ENCODE results near the gene TMEM43. TPM values are rescaled to one million over a fixed set of nuclear protein-coding genes. Genes with fewer than 3 reads are reported as not detected.
A peak's percentile ranks its signal among the peaks of the same experiment; 100 is the strongest.

TMEM43 gene
- total and polyA plus RNA-seq, 2 of the 13 experiments (the other 11 are each of a cell fraction or from before 2014, with no cell fraction given) = 48.9 to 50.5 TPM

DNA sequence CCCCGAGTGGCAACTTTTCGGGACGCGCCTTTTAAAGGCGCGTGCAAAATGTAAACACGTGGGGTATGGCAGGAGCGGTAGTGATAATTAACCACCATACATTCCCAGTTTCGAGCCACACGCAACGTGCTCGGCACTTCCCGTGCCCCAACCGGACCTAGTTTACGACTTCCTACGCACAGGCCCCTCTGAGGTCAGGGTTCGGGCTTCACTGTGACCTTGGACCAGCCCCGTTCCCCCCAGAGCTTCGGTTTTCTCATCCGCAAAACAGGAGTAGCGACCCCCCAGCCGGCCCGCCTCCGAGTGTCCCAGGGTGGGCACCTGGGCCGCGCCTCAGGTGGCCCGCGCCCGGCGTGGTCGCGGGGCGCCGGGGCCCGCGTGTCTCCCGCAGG is 633 bp upstream of the TMEM43 start (continued):
- TF ChIP-seq, protein P1, sequence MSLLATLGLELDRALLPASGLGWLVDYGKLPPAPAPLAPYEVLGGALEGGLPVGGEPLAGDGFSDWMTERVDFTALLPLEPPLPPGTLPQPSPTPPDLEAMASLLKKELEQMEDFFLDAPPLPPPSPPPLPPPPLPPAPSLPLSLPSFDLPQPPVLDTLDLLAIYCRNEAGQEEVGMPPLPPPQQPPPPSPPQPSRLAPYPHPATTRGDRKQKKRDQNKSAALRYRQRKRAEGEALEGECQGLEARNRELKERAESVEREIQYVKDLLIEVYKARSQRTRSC (CRISPR knock-in tag; IDR thresholded peaks at IDR 0.05; ENCODE audit: low read depth) = 0 out of 2 replicates have a peak, but pooled peaks have one; percentile 44
- TF ChIP-seq ZNF441 (CRISPR knock-in tag; IDR thresholded peaks at IDR 0.05; ENCODE audit: borderline replicate concordance) (no peak), ZMYM3 (CRISPR knock-in tag; IDR thresholded peaks at IDR 0.05) (no peak), ZNF12 (CRISPR knock-in tag; IDR thresholded peaks at IDR 0.05) (0 out of 2 replicates have a peak, but pooled peaks have one; percentile 12), NFYC (CRISPR knock-in tag; IDR thresholded peaks at IDR 0.05) (no peak), THYN1 (CRISPR knock-in tag; IDR thresholded peaks at IDR 0.05; ENCODE audit: borderline replicate concordance, low read depth) (no peak), ZNF850 (CRISPR knock-in tag; conservative IDR thresholded peaks at IDR 0.05) (no peak), ZNF776 (CRISPR knock-in tag; IDR thresholded peaks at IDR 0.05) (no peak), MYC (CRISPR knock-in tag; IDR thresholded peaks at IDR 0.05; ENCODE audit: borderline replicate concordance) (peak; percentile 93), MED8 (CRISPR knock-in tag; IDR thresholded peaks at IDR 0.05; ENCODE audit: insufficient replicate concordance) (no peak), TGIF2 (CRISPR knock-in tag; IDR thresholded peaks at IDR 0.05) (no peak), TSC22D2 (CRISPR knock-in tag; IDR thresholded peaks at IDR 0.05; ENCODE audit: borderline replicate concordance) (no peak), RBM22 (optimal IDR thresholded peaks at IDR 0.05; ENCODE audit: low read length) (no peak), ZNF768 (CRISPR knock-in tag; IDR thresholded peaks at IDR 0.05) (peak; percentile 28; the same call in 1 of the 2 replicates), ZNF20 (CRISPR knock-in tag; IDR thresholded peaks at IDR 0.05) (no peak), RBAK (CRISPR knock-in tag; IDR thresholded peaks at IDR 0.05) (no peak)
- TF ChIP-seq, protein P2, sequence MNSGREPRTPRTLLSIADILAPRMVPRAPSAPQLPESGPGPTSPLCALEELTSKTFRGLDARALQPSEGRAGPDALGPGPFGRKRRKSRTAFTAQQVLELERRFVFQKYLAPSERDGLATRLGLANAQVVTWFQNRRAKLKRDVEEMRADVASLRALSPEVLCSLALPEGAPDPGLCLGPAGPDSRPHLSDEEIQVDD (CRISPR knock-in tag; IDR thresholded peaks at IDR 0.05; ENCODE audit: borderline replicate concordance) = no peak
- TF ChIP-seq, protein P3, sequence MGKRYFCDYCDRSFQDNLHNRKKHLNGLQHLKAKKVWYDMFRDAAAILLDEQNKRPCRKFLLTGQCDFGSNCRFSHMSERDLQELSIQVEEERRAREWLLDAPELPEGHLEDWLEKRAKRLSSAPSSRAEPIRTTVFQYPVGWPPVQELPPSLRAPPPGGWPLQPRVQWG (CRISPR knock-in tag; IDR thresholded peaks at IDR 0.05; ENCODE audit: borderline replicate concordance, low read depth) = 0 out of 2 replicates have a peak, but pooled peaks have one; percentile 65
- TF ChIP-seq, protein P4, sequence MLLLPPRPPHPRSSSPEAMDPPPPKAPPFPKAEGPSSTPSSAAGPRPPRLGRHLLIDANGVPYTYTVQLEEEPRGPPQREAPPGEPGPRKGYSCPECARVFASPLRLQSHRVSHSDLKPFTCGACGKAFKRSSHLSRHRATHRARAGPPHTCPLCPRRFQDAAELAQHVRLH (CRISPR knock-in tag; IDR thresholded peaks at IDR 0.05; ENCODE audit: borderline replicate concordance, low read depth) = no peak
- TF ChIP-seq, protein P5, sequence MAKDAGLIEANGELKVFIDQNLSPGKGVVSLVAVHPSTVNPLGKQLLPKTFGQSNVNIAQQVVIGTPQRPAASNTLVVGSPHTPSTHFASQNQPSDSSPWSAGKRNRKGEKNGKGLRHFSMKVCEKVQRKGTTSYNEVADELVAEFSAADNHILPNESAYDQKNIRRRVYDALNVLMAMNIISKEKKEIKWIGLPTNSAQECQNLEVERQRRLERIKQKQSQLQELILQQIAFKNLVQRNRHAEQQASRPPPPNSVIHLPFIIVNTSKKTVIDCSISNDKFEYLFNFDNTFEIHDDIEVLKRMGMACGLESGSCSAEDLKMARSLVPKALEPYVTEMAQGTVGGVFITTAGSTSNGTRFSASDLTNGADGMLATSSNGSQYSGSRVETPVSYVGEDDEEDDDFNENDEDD (CRISPR knock-in tag; IDR thresholded peaks at IDR 0.05; ENCODE audit: borderline replicate concordance) = no peak
- TF ChIP-seq, protein P6, sequence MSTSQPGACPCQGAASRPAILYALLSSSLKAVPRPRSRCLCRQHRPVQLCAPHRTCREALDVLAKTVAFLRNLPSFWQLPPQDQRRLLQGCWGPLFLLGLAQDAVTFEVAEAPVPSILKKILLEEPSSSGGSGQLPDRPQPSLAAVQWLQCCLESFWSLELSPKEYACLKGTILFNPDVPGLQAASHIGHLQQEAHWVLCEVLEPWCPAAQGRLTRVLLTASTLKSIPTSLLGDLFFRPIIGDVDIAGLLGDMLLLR (CRISPR knock-in tag; IDR thresholded peaks at IDR 0.05) = no peak; the same call in 1 of the 2 replicates
- TF ChIP-seq, protein P7, sequence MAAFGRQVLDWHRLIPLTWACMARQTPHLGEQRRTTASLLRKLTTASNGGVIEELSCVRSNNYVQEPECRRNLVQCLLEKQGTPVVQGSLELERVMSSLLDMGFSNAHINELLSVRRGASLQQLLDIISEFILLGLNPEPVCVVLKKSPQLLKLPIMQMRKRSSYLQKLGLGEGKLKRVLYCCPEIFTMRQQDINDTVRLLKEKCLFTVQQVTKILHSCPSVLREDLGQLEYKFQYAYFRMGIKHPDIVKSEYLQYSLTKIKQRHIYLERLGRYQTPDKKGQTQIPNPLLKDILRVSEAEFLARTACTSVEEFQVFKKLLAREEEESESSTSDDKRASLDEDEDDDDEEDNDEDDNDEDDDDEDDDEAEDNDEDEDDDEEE (CRISPR knock-in tag; IDR thresholded peaks at IDR 0.05) = no peak; the same call in 1 of the 2 replicates
- TF ChIP-seq, protein P8, sequence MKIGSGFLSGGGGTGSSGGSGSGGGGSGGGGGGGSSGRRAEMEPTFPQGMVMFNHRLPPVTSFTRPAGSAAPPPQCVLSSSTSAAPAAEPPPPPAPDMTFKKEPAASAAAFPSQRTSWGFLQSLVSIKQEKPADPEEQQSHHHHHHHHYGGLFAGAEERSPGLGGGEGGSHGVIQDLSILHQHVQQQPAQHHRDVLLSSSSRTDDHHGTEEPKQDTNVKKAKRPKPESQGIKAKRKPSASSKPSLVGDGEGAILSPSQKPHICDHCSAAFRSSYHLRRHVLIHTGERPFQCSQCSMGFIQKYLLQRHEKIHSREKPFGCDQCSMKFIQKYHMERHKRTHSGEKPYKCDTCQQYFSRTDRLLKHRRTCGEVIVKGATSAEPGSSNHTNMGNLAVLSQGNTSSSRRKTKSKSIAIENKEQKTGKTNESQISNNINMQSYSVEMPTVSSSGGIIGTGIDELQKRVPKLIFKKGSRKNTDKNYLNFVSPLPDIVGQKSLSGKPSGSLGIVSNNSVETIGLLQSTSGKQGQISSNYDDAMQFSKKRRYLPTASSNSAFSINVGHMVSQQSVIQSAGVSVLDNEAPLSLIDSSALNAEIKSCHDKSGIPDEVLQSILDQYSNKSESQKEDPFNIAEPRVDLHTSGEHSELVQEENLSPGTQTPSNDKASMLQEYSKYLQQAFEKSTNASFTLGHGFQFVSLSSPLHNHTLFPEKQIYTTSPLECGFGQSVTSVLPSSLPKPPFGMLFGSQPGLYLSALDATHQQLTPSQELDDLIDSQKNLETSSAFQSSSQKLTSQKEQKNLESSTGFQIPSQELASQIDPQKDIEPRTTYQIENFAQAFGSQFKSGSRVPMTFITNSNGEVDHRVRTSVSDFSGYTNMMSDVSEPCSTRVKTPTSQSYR (CRISPR knock-in tag; IDR thresholded peaks at IDR 0.05; ENCODE audit: borderline replicate concordance) = 0 out of 2 replicates have a peak, but pooled peaks have one; percentile 11
